A549 (cell line): ENCODE results near the gene NIPAL1.

Experiments used
- CHD4 ChIP-seq: fragments of 200-600 bp; sonication (generic); IDR thresholded peaks from 2 replicates; pipeline ENCODE4 v1.6.1; 2016; ENCODE audit warnings: antibody characterized with exemption, mild to moderate bottlenecking, borderline replicate concordance
- CTCF ChIP-seq: fragments of >200 bp; sonication (Bioruptor Twin); formaldehyde crosslinking; IDR thresholded peaks from 3 replicates; pipeline ENCODE4 v1.5.1; 2016
- HDAC2 ChIP-seq: fragments of 200-600 bp; sonication (generic); IDR thresholded peaks from 2 replicates; pipeline ENCODE4 v1.6.1; 2016
- JUN ChIP-seq, 2 experiments: fragments of >200 bp; sonication (Bioruptor Twin); formaldehyde crosslinking; IDR thresholded peaks; 2 replicates in 1 of 2; 3 replicates in 1 of 2; pipeline ENCODE4 v1.6.1; 2016 to 2017
- POLR2A ChIP-seq: IDR thresholded peaks from 2 replicates; pipeline ENCODE4 v1.6.1; 2012; ENCODE audit warnings: mild to moderate bottlenecking, low read length
- SMC3 ChIP-seq: fragments of >200 bp; sonication (Bioruptor Twin); formaldehyde crosslinking; IDR thresholded peaks from 3 replicates; pipeline ENCODE4 v1.6.1; 2018; ENCODE audit warnings: inconsistent platforms

GRCh38 chr4:48021100-48021499, 4.5 kb downstream of the NIPAL1 start:
- no peak for TF ChIP-seq POLR2A
- TF ChIP-seq CTCF, result no peak
- TF ChIP-seq CHD4, result no peak
- no peak for TF ChIP-seq JUN (IDR thresholded peaks at IDR 0.05)
- no peak for TF ChIP-seq SMC3
- TF ChIP-seq HDAC2, result no peak
